Endothelial cell of umbilical vein (primary cell): Measurements from ENCODE around the gene HYAL2. TPM values are rescaled to one million over a fixed set of nuclear protein-coding genes. Genes with fewer than 3 reads are reported as not detected.

Source experiments
- BruUV-seq: library from RNA; stranded (reverse); fragments of 400-500 nt; replicated peaks from 2 replicates; lab custom pipeline; 2021; lab: Mats Ljungman, UMichigan
- CTCF ChIA-PET: fragments of 300-600, 350-600 bp; sonication (Branson Sonifier 250); formaldehyde crosslinking; loops from one replicate; lab custom pipeline; 2021; ENCODE audit warnings: antibody characterized with exemption, inconsistent platforms; lab: Charles Lee
- POLR2A ChIA-PET: fragments of 300-600, 350-600 bp; sonication (Branson Sonifier 250); formaldehyde crosslinking; loops from one replicate; lab custom pipeline; 2021; ENCODE audit warnings: antibody characterized with exemption, inconsistent platforms; lab: Charles Lee
- DNase-seq: peaks from one replicate; pipeline ENCODE4 v3.0.0-alpha.2; 2011; ENCODE audit warnings: low read depth, low spot score
- FAIRE-seq: peaks from 2 replicates; lab custom pipeline; 2011; peaks lifted over from hg19 to GRCh38; lab: Jason Lieb, UNC
- H2AFZ ChIP-seq: 2 replicates; pipeline ENCODE4 v1.6.0; 2012; ENCODE audit warnings: low read depth, low read length, control low read depth, inconsistent platforms
- H3K27ac ChIP-seq: 2 replicates; pipeline ENCODE4 v1.5.1; 2011; ENCODE audit warnings: low read depth, mild to moderate bottlenecking, control low read depth, low read length, moderate library complexity; ENCODE audit not compliant: insufficient read depth
- H3K27me3 ChIP-seq, 2 experiments: 2 replicates each; pipeline versions ENCODE4 v1.6.0 to v1.6.1; 2011; ENCODE audit warnings: low read length in 2 of 2, mixed read lengths in 1 of 2; ENCODE audit not compliant: control insufficient read depth in 2 of 2, insufficient read depth in 2 of 2
- H3K36me3 ChIP-seq, 2 experiments: 2 replicates in 1 of 2; 3 replicates in 1 of 2; pipeline ENCODE4 v1.5.1; 2011; ENCODE audit warnings: low read length in 2 of 2, mild to moderate bottlenecking in 1 of 2, moderate library complexity in 1 of 2; ENCODE audit not compliant: control insufficient read depth in 2 of 2, insufficient read depth in 2 of 2; ENCODE audit errors: extremely low read depth in 1 of 2
- H3K4me1 ChIP-seq: 3 replicates; pipeline ENCODE4 v1.5.1; 2011; ENCODE audit warnings: mild to moderate bottlenecking, low read length; ENCODE audit not compliant: control insufficient read depth, insufficient read depth; ENCODE audit errors: extremely low read depth
- H3K4me2 ChIP-seq: 2 replicates; pipeline ENCODE4 v1.6.1; 2011; ENCODE audit warnings: low read length, control low read depth, mixed read lengths; ENCODE audit not compliant: insufficient read depth
- H3K4me3 ChIP-seq, 3 experiments: fragments of 200-600 bp in 1 of 3; sonication (generic), shearing (Covaris generic) in 1 of 3; replicated peaks in 1 of 3; 2 replicates each; pipeline ENCODE4 v1.5.1; 2011 to 2016; ENCODE audit warnings: control low read depth in 3 of 3, low read length in 3 of 3, mild to moderate bottlenecking in 2 of 3, inconsistent platforms in 1 of 3, low read depth in 1 of 3, moderate library complexity in 1 of 3; ENCODE audit not compliant: insufficient read depth in 1 of 3
- H3K79me2 ChIP-seq: 2 replicates; pipeline ENCODE4 v1.6.0; 2012; ENCODE audit warnings: low read length, inconsistent platforms; ENCODE audit not compliant: control insufficient read depth, insufficient read depth
- H3K9ac ChIP-seq: replicated peaks from 2 replicates; pipeline ENCODE3; 2011; ENCODE audit warnings: low read length, control low read depth; ENCODE audit not compliant: insufficient read depth; ENCODE audit errors: extremely low read depth
- H3K9me1 ChIP-seq: replicated peaks from 3 replicates; pipeline ENCODE4 v1.6.0; 2011; ENCODE audit warnings: mild to moderate bottlenecking, low read length; ENCODE audit not compliant: control insufficient read depth, insufficient read depth; ENCODE audit errors: extremely low read depth
- H3K9me3 ChIP-seq: replicated peaks from 2 replicates; pipeline ENCODE4 v1.5.1; 2012; ENCODE audit warnings: low read length, inconsistent platforms; ENCODE audit not compliant: control insufficient read depth, insufficient read depth
- H4K20me1 ChIP-seq: replicated peaks from 2 replicates; pipeline ENCODE3; 2011; ENCODE audit warnings: mild to moderate bottlenecking, low read length; ENCODE audit not compliant: control insufficient read depth, insufficient read depth; ENCODE audit errors: extremely low read depth
- CTCF ChIP-seq, 2 donors: IDR thresholded peaks; 1 replicate in 1 of 2; 2 replicates in 1 of 2; pipeline ENCODE4 v1.5.1; 2011; ENCODE audit warnings: low read length in 2 of 2, mild to moderate bottlenecking in 2 of 2, moderate library complexity in 2 of 2, control low read depth in 1 of 2, inconsistent platforms in 1 of 2, low read depth in 1 of 2; ENCODE audit not compliant: insufficient read depth in 1 of 2; ENCODE audit errors: extremely low read depth in 1 of 2
- EZH2 ChIP-seq: IDR thresholded peaks from 2 replicates; pipeline ENCODE4 v1.6.1; 2012; ENCODE audit warnings: borderline replicate concordance, low read depth, mild to moderate bottlenecking, moderate library complexity, low read length, inconsistent platforms; ENCODE audit not compliant: severe bottlenecking
- FOS ChIP-seq: IDR thresholded peaks from 2 replicates; pipeline ENCODE4 v1.6.1; 2011; ENCODE audit warnings: mild to moderate bottlenecking, low read length, moderate library complexity, borderline replicate concordance; ENCODE audit not compliant: insufficient read depth
- JUN ChIP-seq: IDR thresholded peaks from 2 replicates; pipeline ENCODE4 v1.6.1; 2011; ENCODE audit warnings: borderline replicate concordance, low read depth; ENCODE audit not compliant: insufficient read length, insufficient read depth
- MAX ChIP-seq: IDR thresholded peaks from 2 replicates; pipeline ENCODE4 v1.6.1; 2011; ENCODE audit not compliant: insufficient read depth, insufficient read length
- MYC ChIP-seq: IDR thresholded peaks from one replicate; pipeline ENCODE4 v1.6.1; 2011; ENCODE audit warnings: mild to moderate bottlenecking, low read depth, low read length
- POLR2A ChIP-seq: IDR thresholded peaks from 2 replicates; pipeline ENCODE4 v1.6.1; 2012; ENCODE audit warnings: low read depth, mild to moderate bottlenecking, control low read depth, low read length
- POLR2AphosphoS5 ChIP-seq: IDR thresholded peaks from 2 replicates; pipeline ENCODE4 v1.6.1; 2012; ENCODE audit warnings: low read depth, mild to moderate bottlenecking, control low read depth, low read length, moderate library complexity; ENCODE audit not compliant: insufficient read depth
- dilution Hi-C: fragments of 300-500 bp; cut with MboI; formaldehyde crosslinking; loops from one replicate; pipeline ENCODE4 v1.15.0; 2019; ENCODE audit warnings: low sequenced_read_pairs; ENCODE audit not compliant: extremely low pct_ligation_motif_present
- intact Hi-C: fragments of 100-400 bp; cut with micrococcal nuclease; formaldehyde crosslinking; loops from one replicate; pipeline ENCODE4 v1.10.0; 2022
- polyA plus RNA-seq, 4 experiments: library from polyadenylated mRNA; depleted of rRNA in 3 of 4; stranded (reverse) in 3 of 4; unstranded in 1 of 4; fragments of >200 nt; gene quantifications; 2 replicates each; pipeline versions ENCODE4 v1.2.1 to v1.2.3, GENCODE V29; 2011 to 2012; ENCODE audit warnings: missing spikeins in 1 of 4
- total RNA-seq: library from RNA; stranded (reverse); gene quantifications from 2 replicates; pipeline ENCODE4 v1.2.3, GENCODE V29; 2021

Gene HYAL2
- total and polyA plus RNA-seq, 2 donors (not counting 3 experiments of a cell fraction or from before 2014, with no cell fraction given): 266 to 970 TPM

DNA sequence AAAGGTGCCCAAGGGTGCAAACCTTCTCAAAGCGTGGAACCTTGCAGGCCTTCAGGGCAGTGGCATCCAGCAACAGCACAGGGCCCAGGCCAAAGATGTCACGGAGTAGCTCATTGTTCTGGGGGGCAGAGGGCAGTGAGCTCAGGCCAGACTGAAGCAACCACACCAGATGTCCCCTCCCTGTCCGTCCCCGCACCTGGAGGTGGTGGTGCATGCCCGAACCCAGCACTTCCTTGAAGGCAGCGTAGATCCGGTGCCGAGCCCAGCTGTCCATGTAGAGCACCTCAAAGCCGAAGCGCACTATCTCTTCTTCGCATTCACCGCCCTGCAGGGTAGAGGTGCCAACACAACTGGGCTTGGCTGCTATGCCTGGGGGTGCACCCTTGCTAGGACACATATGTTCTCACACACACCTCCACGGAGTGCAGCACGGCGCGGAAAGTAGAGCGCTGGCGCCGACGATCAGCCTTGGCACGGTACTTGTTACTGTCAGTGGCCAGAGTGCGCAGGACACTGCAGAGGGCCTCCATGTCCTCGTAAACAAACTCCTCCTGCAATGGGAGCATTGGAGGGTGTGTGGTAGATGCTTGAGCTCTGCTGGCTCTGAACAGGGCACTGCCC lies 34.0 kb downstream of the HYAL2 start:
- H3K9ac ChIP-seq: no peak overlapping the region
- no peak overlapping the region for H2AFZ ChIP-seq
- no peaks in the 10 kb centered on the region for H3K27me3 ChIP-seq
- intact Hi-C loops: no loop called here
- no peak for FAIRE-seq
- ChIA-PET CTCF (interaction anchor here (0.8 kb wide), 1 partner anchor 9 kb away, joined by 3 read pairs; no protein-coding TSS in a partner anchor), POLR2A (no interaction called here)
- no TSS peak for BruUV-seq
- no peak for TF ChIP-seq POLR2A
- TF ChIP-seq MAX: no peak
- no peaks in the 10 kb centered on the region for H3K9me3 ChIP-seq
- peaks cover 3 to 35% of the 10 kb centered on the region in 2 experiments for H3K36me3 ChIP-seq
- no peak for DNase-seq
- dilution Hi-C loops: no loop called here
- peaks cover 11% of the 10 kb centered on the region for H3K4me1 ChIP-seq
- H4K20me1 ChIP-seq: no peaks in the 10 kb centered on the region
- H3K9me1 ChIP-seq: no peaks in the 10 kb centered on the region
- H3K4me3 ChIP-seq: no peak overlapping the region
- H3K27ac ChIP-seq: no peak overlapping the region
- no peak overlapping the region for H3K4me2 ChIP-seq
- peaks cover 27% of the 10 kb centered on the region for H3K79me2 ChIP-seq

DNA sequence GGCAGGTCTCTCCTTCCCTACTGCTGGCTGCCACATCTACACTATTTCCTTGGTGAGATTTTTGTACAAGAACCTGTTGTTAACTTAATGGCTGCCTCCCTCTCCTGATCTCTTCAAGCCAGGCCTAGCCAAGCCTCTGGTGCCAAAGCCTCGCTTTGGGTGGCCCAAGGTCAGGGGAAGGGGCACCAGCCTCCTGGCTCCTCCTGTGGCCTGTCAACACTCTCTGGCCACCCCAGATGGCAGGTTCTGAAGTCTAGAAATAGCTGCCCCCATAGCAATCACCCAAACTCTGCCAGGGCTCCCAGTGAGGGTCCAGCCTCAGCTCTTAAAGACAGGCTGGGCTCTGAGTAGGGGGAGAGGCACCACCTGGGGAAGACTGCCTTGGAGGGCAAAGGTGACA lies 35.3 kb downstream of the HYAL2 start:
- ChIA-PET POLR2A (no interaction called here), CTCF (no interaction called here)
- H3K4me2 ChIP-seq: no peak overlapping the region
- no peak for FAIRE-seq
- no peak overlapping the region for H3K27ac ChIP-seq
- H2AFZ ChIP-seq: no peak overlapping the region
- peaks cover 27% of the 10 kb centered on the region for H3K79me2 ChIP-seq
- no peaks in the 10 kb centered on the region for H3K9me3 ChIP-seq
- DNase-seq: no peak
- no peak overlapping the region for H3K9ac ChIP-seq
- intact Hi-C loops: no loop called here
- dilution Hi-C loops: no loop called here
- peaks cover 3 to 35% of the 10 kb centered on the region in 2 experiments for H3K36me3 ChIP-seq
- no peaks in the 10 kb centered on the region for H3K9me1 ChIP-seq
- peaks cover 6% of the 10 kb centered on the region for H3K4me1 ChIP-seq
- no TSS peak for BruUV-seq
- TF ChIP-seq MAX (no peak), JUN (no peak), POLR2AphosphoS5 (no peak), MYC (no peak), EZH2 (no peak), CTCF (IDR thresholded peaks at IDR 0.05; ENCODE audit: extremely low read depth in 1 of 2, insufficient read depth in 1 of 2, low read depth in 1 of 2, low read length in 2 of 2) (no peak), FOS (no peak)
- H4K20me1 ChIP-seq: no peaks in the 10 kb centered on the region
- H3K27me3 ChIP-seq: no peaks in the 10 kb centered on the region
- no peak overlapping the region for H3K4me3 ChIP-seq
